CD4-positive, alpha-beta T cell (primary cell): Measurements from ENCODE around the gene VWA5B2. TPM values are rescaled to one million over a fixed set of nuclear protein-coding genes. Genes with fewer than 3 reads are reported as not detected.

Experiments used
- ATAC-seq: fragments of 200-7000 bp; cut with Tn5 transposase; one replicate; pipeline ENCODE4 v1.10.0; 2022; ENCODE audit warnings: mild to moderate bottlenecking; ENCODE audit not compliant: poor library complexity
- CTCF ChIA-PET: fragments of 350-600 bp; sonication (Branson Sonifier 250); formaldehyde crosslinking; loops from one replicate; lab custom pipeline; 2021; ENCODE audit warnings: antibody characterized with exemption, inconsistent platforms; lab: Charles Lee
- POLR2A ChIA-PET: fragments of 350-600 bp; sonication (Branson Sonifier 250); formaldehyde crosslinking; loops from one replicate; lab custom pipeline; 2021; ENCODE audit warnings: antibody characterized with exemption, inconsistent platforms; lab: Charles Lee
- DNase-seq, 14 experiments: peaks; one replicate each; pipeline ENCODE4 v3.0.0-alpha.2; 2013 to 2020; ENCODE audit warnings: mixed read lengths in 2 of 14
- H3K27ac ChIP-seq, 2 donors: one replicate each; pipeline versions ENCODE4 v1.5.1 to v1.7.0; 2013; ENCODE audit warnings: low read length in 2 of 2, low read depth in 1 of 2, mild to moderate bottlenecking in 1 of 2
- H3K27me3 ChIP-seq, 2 experiments: 1 replicate in 1 of 2; 2 replicates in 1 of 2; pipeline versions ENCODE4 v1.6.1 to v1.7.0; 2013; ENCODE audit warnings: low read length in 2 of 2, control low read depth in 1 of 2, mild to moderate bottlenecking in 1 of 2, moderate library complexity in 1 of 2; ENCODE audit not compliant: insufficient read depth in 2 of 2, control insufficient read depth in 1 of 2
- H3K36me3 ChIP-seq: one replicate; pipeline ENCODE4 v1.6.1; 2013; ENCODE audit warnings: low read length, control low read depth; ENCODE audit not compliant: insufficient read depth
- H3K4me1 ChIP-seq: one replicate; pipeline ENCODE4 v1.6.1; 2013; ENCODE audit warnings: low read length, control low read depth; ENCODE audit not compliant: insufficient read depth
- H3K4me3 ChIP-seq: one replicate; pipeline ENCODE4 v1.5.1; 2013; ENCODE audit warnings: mild to moderate bottlenecking, low read length, moderate library complexity
- H3K9me3 ChIP-seq, 2 experiments: 1 replicate in 1 of 2; 2 replicates in 1 of 2; pipeline versions ENCODE4 v1.6.1 to v1.7.0; 2013; ENCODE audit warnings: low read length in 2 of 2, mild to moderate bottlenecking in 2 of 2, control low read depth in 1 of 2, moderate library complexity in 1 of 2; ENCODE audit not compliant: control insufficient read depth in 1 of 2, insufficient read depth in 1 of 2
- H3K27ac Mint-ChIP-seq: one replicate; pipeline ENCODE4 v1.8.0; 2020; ENCODE audit warnings: mixed read lengths
- H3K27me3 Mint-ChIP-seq: one replicate; pipeline ENCODE4 v1.8.0; 2021; ENCODE audit warnings: mixed read lengths
- H3K36me3 Mint-ChIP-seq: one replicate; pipeline ENCODE4 v1.8.0; 2021; ENCODE audit warnings: low read depth, mixed read lengths
- H3K4me1 Mint-ChIP-seq: one replicate; pipeline ENCODE4 v1.8.0; 2021; ENCODE audit warnings: low read depth, mixed read lengths
- H3K4me3 Mint-ChIP-seq: one replicate; pipeline ENCODE4 v1.8.0; 2020; ENCODE audit warnings: mild to moderate bottlenecking, mixed read lengths
- H3K9me3 Mint-ChIP-seq: one replicate; pipeline ENCODE4 v1.8.0; 2020; ENCODE audit warnings: mixed read lengths
- intact Hi-C, 2 experiments: fragments of 100-400 bp; cut with DNase I in 1 of 2; cut with micrococcal nuclease in 1 of 2; formaldehyde crosslinking; loops; one replicate each; pipeline versions ENCODE4 v1.15.1 to v1.9.0; 2023 to 2025; cut with DNase I, micrococcal nuclease
- total RNA-seq, 174 experiments: library from RNA in 2 of 174; stranded (reverse) in 2 of 174; gene quantifications; one replicate each; pipeline ENCODE4 v1.2.3 and lab custom pipeline; 2021 to 2026
- TF ChIP-seq, protein P1 (sequence below): fragments of 200-600 bp; IDR thresholded peaks from one replicate; pipeline ENCODE4 v1.8.0; 2022; ENCODE audit warnings: antibody characterized with exemption, mild to moderate bottlenecking

The VWA5B2 gene
- total RNA-seq, 2 experiments from 2014 or later: not detected

GRCh38 chr3:184260724-184261269 is 31.4 kb downstream of the VWA5B2 start:
- peaks cover 0 to 12% of the 10 kb centered on the region in 2 experiments for H3K9me3 ChIP-seq
- Mint-ChIP-seq H3K27me3 (peaks cover 50% of the 10 kb centered on the region), H3K4me1 (peaks cover 17% of the 10 kb centered on the region), H3K36me3 (no peaks in the 10 kb centered on the region), H3K4me3 (peak overlapping the region; percentile 84), H3K9me3 (no peaks in the 10 kb centered on the region), H3K27ac (no peak overlapping the region)
- H3K27me3 ChIP-seq: peaks cover 32 to 37% of the 10 kb centered on the region in 2 experiments
- peaks cover 29% of the 10 kb centered on the region for H3K4me1 ChIP-seq
- ChIA-PET POLR2A (interaction anchor here (1.4 kb wide), 1 partner anchor 14 kb away, joined by 4 read pairs; no protein-coding TSS in a partner anchor), CTCF (interaction anchor here (1.7 to 1.8 kb wide), 2 partner anchors 11 to 33 kb away, joined by 4 to 12 read pairs; partner anchors contain the start of gene EEF1AKMT4)
- DNase-seq: peak in 3 of 14 experiments; percentile 10 to 38 (median 15)
- no peaks in the 10 kb centered on the region for H3K36me3 ChIP-seq
- TF ChIP-seq, protein P1, sequence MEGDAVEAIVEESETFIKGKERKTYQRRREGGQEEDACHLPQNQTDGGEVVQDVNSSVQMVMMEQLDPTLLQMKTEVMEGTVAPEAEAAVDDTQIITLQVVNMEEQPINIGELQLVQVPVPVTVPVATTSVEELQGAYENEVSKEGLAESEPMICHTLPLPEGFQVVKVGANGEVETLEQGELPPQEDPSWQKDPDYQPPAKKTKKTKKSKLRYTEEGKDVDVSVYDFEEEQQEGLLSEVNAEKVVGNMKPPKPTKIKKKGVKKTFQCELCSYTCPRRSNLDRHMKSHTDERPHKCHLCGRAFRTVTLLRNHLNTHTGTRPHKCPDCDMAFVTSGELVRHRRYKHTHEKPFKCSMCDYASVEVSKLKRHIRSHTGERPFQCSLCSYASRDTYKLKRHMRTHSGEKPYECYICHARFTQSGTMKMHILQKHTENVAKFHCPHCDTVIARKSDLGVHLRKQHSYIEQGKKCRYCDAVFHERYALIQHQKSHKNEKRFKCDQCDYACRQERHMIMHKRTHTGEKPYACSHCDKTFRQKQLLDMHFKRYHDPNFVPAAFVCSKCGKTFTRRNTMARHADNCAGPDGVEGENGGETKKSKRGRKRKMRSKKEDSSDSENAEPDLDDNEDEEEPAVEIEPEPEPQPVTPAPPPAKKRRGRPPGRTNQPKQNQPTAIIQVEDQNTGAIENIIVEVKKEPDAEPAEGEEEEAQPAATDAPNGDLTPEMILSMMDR: no peak
- no peak for ATAC-seq
- H3K27ac ChIP-seq: no peak overlapping the region
- peak overlapping the region; percentile 43 for H3K4me3 ChIP-seq
- intact Hi-C loops: loop anchor here in 1 of 2 experiments (5.0 kb wide), 1 partner anchor 37 kb away; the partner anchor contains the start of gene PSMD2

DNA sequence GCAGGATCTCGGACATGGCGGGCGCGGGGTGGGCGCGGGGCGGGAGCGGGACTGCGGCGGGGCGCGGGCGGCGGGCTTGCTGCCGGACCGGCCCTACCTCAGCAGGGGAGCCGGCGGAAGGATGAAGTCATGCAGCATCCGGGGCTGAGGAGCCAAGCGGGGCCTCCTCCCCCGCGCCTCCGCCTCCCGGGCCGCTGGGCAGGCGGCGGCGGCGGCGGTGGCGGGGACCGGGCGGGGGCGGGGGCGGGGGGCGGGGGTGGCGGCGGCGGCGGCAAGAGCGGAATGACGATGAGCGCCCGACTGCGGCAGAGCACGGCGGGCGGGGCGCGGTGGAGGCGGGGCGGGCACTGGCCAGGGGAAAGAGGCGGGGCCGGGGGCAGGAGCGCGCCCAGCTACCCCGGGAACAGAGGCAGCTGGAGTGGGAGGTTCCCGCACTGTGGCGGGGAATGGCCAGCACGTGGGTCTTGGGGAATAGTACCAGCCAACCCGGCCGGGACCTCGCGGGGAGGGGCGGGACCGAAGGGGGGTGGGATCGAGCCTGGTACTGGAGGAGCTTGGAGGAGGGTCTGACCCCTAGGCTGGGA is 32.0 kb downstream of the VWA5B2 start, which contains the start of gene CAMK2N2:
CAMK2N2 (minus strand) TSS at position 284 of the 584 bp plus-strand sequence; CDS start at position 16, 268 bp downstream.
- CTCF ChIA-PET: interaction anchor here (1.7 to 1.8 kb wide), 2 partner anchors 11 to 34 kb away, joined by 4 to 12 read pairs; partner anchors contain the start of gene EEF1AKMT4
- Mint-ChIP-seq H3K4me1 (peaks cover 17% of the 10 kb centered on the region), H3K27ac (no peak within 1 kb of the TSS), H3K4me3 (peak within 1 kb of the TSS; percentile 84), H3K27me3 (peaks cover 53% of the 10 kb centered on the region), H3K9me3 (no peaks in the 10 kb centered on the region), H3K36me3 (no peaks in the 10 kb centered on the region)
- Histone ChIP-seq H3K36me3 (no peaks in the 10 kb centered on the region), H3K9me3 (peaks cover 0 to 12% of the 10 kb centered on the region in 2 experiments), H3K27ac (no peak within 1 kb of the TSS), H3K27me3 (peaks cover 37% of the 10 kb centered on the region in 2 experiments), H3K4me1 (peaks cover 29% of the 10 kb centered on the region), H3K4me3 (peak within 1 kb of the TSS; percentile 60)
- ATAC-seq (peak; percentile 48), DNase-seq (peak in 10 of 14 experiments; percentile 15 to 79 (median 55))
- TF ChIP-seq, protein P1: no peak
- POLR2A ChIA-PET: no interaction called here
- intact Hi-C loops: loop anchor here in 1 of 2 experiments (5.0 kb wide), 1 partner anchor 36 kb away; the partner anchor contains the start of gene PSMD2

- POLR2A ChIA-PET: interaction anchor here (1.4 kb wide), 1 partner anchor 13 kb away, joined by 4 read pairs; the partner anchor contains the start of gene EEF1AKMT4
- Mint-ChIP-seq H3K36me3 (no peaks in the 10 kb centered on the region), H3K27me3 (peaks cover 56% of the 10 kb centered on the region)
Measured at GRCh38 chr3:184261854-184262763, 32.7 kb downstream of the VWA5B2 start.

More at GRCh38 chr3:184261854-184262763, 32.7 kb downstream of the VWA5B2 start:
- Histone ChIP-seq H3K27ac (no peak overlapping the region), H3K4me3 (peak overlapping the region; percentile 60), H3K4me1 (peaks cover 29% of the 10 kb centered on the region), H3K36me3 (no peaks in the 10 kb centered on the region), H3K27me3 (peaks cover 37% of the 10 kb centered on the region in 2 experiments), H3K9me3 (peaks cover 0 to 12% of the 10 kb centered on the region in 2 experiments)
- peak overlapping the region; percentile 80 for H3K4me3 Mint-ChIP-seq
- CTCF ChIA-PET: interaction anchor here (1.8 kb wide), 1 partner anchor 35 kb away, joined by 4 read pairs; no protein-coding TSS in a partner anchor
- no peaks in the 10 kb centered on the region for H3K9me3 Mint-ChIP-seq
- TF ChIP-seq, protein P1: no peak
- intact Hi-C loops: loop anchor here in 1 of 2 experiments (5.0 kb wide), 1 partner anchor 35 kb away; the partner anchor contains the start of gene PSMD2
- no peak overlapping the region for H3K27ac Mint-ChIP-seq
- H3K4me1 Mint-ChIP-seq: peaks cover 17% of the 10 kb centered on the region
- ATAC-seq: peak; percentile 19
- peak in 5 of 14 experiments; percentile 10 to 61 (median 30) for DNase-seq
